T follicular helper cell (primary cell): ENCODE measurements around the gene SPHK2.
"Not testable (repeated sequence)": the region's sequence is repeated elsewhere in the genome, so short reads cannot be mapped to it uniquely, and the experiment has no call there.

Experiments used
- DNase-seq: peaks from one replicate; pipeline ENCODE4 v3.0.0-alpha.2; 2020; ENCODE audit warnings: low read depth

The SPHK2 gene

DNA sequence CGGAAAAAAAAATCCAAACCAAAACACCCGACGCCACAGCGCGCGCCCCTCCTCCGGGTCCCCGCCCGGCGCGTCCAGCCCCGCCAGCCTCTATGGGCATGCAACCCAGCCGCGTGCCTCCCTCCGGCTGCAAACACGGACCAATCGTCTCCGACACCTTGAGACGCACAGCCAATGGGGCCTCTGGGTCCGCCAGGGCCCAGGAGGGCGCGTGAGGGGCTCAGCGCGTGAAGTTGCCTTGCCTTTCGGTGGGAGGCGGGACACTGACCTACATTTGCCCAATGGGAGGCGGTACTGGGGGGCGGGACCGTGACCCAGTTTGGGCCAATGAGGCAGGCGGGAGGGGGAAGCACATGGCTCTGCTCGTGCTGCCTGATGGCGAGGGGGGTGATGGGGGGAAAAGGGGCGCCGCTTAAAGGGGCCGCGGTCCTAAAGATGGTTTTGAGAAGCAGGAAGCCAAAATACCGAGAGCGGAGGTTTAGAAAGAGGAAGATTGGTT, 18.2 kb downstream of the SPHK2 start:
- DNase-seq: peak; percentile 99

DNA sequence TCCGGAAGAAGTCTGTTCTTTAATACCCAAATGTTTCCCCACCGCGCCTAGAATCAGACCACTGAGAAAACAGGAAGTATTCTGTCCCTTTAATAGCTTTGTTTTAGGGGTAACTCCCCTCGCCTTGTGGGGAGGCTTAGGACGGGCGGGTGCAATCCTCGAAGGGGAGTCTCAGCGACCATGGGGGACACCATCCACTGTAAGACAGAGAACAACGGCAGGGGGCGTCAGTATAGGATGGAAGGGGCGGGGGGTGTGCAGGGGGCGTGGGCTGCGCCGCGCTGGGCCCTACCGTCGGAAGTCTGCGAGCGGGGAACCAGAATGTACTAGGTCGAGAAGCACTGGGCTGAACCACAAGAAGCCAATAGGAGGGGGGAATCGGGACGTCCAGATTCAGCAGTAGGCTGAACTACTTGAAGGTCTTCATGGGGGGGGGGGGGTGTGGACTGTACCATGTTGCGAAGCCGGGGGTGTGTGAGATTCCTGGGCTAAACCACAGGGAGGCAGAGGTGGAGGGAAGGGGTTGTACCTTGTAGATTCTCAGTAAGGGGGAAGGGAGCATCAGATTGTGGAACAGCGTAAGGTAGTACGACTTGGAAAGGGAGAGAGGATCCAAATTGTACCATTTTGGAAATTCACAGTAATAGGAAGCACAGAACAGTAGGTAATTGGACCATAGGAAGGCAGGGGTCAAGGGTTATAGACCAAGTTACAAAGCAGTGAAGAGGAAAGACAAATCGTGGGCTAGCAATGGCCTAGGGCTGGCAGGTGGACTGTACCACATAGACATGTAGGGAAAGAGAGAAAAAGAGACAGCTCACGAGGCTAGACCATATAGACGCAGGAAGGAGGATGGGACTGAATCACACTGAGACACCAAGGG, 18.9 kb downstream of the SPHK2 start:
- DNase-seq: peak; percentile 83

DNA sequence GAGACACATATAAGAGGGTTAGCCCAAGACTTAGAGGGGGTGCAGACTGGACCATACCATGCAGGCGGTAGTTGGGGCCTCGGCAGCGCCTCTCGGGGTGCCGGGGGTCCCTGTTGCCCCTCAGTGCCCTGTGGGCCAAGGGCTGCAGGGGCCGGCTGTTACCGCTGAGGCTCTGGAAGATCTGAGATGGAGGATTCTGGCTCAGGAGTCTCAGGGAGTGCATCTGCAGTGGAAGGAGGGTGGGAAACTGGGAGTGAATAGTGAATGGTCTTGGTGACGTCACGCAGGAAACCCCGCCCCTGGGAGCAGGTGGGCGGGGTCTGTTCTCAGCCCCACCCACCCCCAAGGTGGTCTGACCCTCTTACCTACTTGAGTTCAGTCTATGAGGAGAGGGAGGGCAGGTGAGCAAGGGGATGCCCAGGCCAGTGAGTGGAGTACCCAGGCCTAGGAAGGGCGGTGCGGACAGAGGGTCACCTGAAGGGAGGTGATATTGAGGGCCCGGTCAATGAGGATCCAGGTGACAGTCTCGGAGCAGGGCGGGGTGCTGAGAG, 19.6 kb downstream of the SPHK2 start:
- DNase-seq: no peak

DNA sequence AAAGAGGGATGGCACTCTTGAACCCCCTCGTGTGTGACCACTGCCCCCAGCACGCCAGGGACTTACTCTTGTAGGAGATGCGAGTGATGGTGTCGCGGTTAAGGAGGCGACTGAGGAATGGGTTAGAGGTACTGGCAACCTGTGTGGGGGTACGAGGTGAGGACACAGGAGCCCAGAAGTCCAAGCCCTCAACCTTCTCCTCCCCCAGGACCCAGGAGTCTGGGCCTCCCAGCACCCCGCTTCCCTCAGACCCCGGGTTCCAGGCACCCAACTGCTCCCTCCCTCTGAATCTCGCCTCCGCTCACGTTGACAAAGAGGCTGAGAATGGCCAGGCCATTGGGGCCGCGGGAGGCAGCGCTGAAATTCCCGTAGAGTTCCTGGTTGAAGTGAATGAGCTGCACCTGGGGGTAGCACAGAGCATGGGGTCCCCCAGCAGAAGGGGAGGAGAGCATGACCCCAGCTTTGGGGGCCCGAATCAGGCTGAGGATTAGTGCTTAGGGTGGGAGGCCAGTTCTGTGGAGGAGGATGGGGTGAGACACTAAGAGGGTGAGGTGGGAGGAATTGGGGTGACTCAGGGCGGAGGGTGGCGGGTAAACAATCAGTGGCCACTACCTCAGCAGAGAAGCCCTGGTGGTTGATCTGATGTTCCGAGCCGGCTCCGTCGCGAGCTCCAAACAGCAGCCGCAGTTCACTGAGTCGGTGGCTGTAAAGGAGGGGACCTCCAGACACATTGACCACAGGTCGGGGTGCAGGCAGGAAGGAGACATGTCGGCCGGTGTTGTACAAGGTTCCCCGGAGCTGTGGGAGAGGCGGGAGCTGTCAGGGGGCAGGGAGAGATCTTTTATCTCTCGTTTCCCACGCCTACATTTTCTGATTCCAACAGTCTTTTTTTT, 20.4 kb downstream of the SPHK2 start:
- DNase-seq: no peak

DNA sequence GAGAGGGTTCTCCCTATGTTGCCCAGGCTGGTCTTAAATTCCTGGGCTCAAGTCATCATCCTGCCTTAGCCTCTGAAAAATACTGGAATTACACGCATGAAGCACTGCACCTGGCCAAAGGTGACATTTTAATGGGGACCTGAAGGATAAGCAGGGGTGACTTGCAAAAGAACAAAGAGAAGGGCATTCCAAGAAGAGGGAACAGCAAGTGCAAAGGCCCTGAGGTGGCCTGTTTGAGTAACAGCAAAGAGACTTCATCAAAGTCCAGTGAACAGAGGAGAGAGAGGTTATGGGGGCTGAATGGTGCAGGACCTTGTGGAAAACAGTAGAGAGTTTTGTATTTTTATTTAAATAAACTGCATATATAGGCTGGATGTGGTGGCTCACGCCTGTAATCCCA, 22.5 kb downstream of the SPHK2 start:
- DNase-seq: no peak

DNA sequence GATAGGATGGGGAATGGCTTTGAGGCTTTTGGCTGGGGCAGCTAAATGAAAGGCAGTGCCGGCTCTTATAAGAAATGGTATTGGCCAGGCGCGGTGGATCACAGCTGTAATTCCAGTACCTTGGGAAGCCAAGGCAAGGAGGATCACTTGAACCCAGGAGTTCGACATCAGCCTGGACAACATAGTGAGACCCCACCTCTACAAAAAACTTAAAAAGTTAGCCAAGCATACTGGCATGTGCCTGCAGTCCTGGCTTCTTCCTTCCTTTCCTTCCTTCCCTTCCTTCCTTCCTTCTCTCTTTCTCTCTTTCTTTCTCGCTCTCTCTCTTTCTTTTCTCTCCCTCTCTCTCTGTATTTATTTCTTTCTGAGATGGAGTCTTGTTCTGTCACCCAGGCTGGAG, 23.6 kb downstream of the SPHK2 start:
- no peak for DNase-seq

DNA sequence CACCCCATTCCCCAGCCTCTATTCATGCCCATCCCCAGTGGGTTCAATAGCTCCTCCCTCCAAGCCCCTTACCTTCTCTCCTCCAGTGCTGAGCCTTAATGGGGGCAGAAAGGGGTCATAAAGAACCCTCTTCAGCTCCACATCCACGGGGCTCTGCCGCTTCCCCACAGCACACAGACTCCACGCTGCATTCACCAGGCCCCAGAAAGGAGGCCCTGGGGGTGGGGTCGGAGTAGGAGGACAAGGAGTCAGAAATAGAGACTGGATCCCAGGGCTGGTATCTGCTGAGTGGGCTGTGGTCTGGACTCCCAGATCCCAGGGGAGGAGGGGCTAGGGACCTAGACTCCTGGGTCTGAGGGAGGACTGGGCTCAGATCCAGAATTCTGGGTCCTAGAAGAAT, 25.0 kb downstream of the SPHK2 start:
- DNase-seq: no peak

DNA sequence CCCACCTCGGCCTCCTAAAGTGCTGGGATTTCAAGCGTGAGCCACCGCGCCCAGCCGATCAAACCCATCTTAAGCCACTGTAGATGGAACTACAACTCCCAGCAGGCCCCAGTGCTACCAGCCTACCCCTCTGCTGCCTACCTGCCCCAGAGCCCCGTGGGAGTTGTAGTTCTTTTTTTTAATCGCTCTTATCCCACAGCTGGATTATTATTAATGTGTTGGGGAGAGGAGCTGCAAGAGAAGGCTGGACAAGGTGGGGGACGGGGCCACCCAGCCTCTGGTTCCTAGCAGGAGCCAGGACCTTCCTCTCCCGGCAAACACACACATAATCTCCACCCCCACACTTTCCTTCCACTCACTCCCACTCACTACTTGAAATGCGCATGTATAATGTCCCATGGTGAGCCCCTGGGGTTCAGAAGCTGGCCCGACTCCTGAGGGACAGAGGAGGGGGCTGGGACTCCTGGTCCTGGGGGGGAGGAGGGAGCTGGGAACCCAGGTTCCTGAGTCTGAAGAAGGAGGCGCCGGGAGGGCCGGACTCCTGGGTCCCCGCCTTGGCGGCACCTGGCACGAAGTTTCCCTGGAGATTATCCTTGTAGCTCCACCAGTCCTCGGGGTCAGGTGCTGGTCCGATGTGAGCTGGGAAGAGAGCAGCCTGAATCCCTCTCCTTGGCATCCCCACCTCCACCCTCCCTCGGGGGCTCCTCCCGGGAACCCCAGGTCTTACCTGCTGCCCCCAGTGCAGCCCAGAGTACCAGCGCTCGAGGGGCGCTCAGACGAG, 25.7 kb downstream of the SPHK2 start:
- DNase-seq: peak; percentile 62

DNA sequence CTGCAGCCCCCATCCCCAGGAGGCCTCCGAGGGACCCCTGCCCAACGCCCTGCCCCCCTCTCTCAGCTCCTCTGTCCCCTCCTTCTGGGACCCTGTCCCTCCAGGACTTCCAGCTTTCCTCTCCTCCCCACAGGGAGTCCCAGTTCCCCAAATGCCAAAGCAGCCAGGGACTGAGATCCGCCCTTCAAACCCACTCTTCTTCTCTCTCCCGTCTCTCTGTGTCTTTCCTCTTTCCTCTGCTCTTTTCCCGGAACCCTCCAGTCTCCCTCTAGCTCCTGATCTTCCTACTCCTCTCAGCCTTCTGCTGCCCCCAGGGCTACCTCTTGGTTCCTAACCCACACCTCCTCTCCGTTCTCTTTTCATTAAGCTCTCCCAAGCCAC, 26.3 kb downstream of the SPHK2 start:
- no peak for DNase-seq

DNA sequence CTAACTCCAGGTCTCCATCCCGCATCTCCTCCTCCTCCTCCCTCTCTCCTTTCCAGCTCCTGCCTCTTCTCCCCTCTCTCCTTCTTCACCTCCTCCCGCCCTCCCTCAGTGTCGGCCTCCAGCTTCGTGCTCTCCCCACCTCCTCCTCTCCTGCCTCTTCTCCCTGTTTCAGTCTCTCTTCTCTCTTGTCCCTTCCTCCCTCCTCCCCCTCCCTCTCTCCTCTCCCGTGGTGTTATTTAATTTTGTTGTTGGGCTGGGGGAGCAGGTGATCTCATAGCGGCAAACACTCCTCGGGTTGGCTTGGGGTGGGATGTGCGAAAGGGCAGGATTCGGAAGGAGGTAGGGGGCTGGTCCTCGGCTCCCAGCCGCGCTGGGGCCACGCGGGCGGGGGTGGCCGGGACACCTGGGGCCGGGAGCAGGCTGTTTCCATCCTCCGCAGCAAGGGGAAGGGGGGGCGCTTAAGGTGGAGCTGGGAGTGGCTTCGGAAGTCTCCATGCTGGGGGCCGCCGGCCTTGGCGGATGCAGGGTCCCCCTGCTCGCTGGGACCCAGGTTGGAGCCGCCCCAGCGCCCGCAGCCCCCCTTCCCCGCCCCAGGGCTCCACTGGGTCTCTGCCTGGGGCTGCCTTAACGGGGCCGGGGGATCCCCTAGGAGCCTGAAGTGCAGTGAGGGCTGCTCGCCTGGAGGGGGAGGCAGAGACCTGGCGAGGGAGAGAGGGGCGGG, 26.9 kb downstream of the SPHK2 start, which contains the start of gene CA11:
Gene CA11 (minus strand): TSS at position 187 of the 721 bp plus-strand sequence. CDS start 555 bp downstream, outside the sequence.
- peak; percentile 91 for DNase-seq

DNA sequence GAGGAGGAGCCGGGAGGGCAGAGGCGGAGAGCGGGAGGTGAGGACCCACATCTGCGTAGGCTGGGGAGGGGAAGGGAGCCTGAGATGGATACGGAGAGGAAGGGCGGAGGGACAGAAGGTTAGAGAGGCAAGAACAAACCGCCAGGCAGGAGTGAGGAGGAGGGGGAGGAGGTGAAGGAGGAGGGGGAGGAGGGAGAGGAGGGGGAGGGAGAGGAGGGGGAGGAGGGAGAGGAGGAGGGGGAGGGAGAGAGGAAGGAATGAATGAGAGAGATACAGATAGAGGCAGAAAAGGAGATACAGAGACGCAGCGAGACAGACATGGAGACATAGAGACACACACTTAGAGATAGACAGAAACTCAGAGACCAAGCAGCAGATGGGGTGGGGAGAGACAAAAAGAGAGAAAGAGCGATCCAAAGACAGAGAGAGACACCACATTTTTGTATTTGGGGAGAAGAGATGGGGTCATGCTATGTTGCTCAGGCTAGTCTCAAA, 27.5 kb downstream of the SPHK2 start:
- DNase-seq: no peak

DNA sequence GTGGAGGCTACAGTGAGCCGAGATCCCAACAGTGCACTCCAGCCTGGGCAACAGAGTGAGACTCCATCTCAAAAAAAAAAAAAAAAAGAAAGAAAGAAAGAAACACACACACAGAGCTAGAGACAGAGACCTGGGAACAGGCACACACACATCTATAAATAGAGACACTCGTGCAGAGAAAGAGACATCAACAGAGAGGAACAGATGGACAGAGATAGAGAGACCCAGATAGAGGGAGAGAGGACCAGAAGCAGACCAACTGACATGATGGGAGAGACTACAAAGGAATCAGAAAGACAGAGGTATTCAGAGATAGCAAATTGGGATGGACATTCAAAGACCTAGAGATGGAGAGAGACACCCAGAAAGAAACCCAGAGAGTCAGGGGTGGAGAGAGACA, 28.8 kb downstream of the SPHK2 start:
- no peak for DNase-seq

DNA sequence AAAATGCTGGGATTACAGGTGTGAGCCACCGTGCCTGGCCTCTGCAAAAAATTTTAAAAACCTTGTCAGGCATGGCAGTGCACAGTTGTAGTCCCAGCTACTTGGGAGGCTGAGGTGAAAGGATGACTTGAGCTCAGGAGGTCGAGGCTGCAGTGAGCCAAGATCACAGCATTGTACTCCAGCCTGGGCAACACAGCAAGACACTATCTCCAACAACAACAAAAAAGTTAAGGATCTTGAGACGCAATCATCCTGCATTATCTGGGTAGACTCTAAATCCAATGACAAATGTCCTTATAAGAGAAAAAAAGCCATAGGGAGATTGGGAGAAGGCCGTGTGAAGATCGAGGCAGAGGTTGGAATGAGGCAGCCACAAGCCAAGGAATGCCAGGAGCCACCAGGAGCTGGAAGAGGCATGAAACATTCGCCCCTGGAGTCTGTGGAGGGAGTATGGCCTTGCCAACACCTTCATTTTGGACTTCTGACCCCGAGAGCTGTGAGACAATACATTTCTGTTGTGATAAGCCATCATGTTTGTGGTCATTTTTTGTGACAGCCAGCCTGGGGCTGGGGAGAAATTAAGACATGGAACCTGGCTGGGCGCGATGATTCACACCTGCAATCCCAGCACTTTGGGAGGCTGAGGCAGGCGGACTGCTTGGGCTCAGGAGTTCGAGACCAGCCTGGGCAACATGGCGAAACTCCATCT, 31.8 kb downstream of the SPHK2 start:
- no peak for DNase-seq

DNA sequence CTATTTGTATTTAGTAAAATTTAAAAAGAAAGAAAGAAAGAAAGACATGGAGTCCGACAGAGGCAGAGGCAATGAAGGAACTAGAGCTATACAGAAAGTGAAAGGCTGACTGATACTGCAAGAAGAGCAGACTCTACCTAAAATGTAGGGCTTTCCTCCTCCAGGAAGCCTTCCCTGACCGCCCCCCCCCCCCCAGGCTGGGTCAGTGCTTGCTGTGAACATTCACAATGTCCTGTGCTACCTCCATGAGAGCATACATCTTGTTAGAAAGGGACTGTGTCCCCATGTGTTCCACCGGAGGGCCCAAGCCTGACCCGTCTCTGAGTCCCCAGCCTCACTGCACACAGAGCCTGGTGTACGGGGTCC, 32.4 kb downstream of the SPHK2 start:
- DNase-seq: no peak

DNA sequence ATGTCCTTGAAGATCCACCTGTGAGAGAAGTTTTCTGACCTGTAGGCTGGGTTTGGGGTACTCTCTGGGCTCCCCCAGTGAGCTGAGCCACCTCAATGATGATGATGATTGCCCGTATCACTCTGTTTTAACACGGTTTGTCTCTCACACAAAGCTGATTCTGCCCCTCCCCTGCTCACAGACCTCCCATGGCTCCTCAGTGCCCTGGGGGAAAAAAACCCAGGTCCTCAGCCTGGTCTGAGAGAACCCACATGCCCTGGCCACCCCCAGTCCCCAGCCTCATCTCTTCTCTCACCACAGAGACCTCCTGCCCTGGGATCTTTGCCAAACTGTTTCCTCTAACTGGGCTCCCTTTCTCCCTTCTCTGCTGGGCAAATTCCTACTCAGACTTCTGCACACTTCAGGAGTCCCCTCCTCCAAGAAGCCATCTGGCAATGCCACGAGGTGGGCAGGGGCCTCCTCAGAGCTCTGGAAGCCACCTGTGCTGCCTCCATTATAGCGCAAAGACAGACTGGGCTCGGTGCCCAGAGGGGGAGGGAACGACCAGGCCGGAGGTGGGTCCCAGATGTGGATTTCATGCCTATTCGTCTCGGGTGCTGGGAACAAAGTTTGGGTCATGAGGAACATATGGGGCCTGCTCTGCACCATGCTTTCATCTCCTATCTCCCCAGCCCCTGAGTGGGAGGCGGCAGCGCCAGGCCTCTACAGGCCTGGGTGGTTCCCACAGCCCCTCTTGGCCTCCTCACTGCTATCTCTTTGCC, 35.2 kb downstream of the SPHK2 start:
- DNase-seq: no peak

DNA sequence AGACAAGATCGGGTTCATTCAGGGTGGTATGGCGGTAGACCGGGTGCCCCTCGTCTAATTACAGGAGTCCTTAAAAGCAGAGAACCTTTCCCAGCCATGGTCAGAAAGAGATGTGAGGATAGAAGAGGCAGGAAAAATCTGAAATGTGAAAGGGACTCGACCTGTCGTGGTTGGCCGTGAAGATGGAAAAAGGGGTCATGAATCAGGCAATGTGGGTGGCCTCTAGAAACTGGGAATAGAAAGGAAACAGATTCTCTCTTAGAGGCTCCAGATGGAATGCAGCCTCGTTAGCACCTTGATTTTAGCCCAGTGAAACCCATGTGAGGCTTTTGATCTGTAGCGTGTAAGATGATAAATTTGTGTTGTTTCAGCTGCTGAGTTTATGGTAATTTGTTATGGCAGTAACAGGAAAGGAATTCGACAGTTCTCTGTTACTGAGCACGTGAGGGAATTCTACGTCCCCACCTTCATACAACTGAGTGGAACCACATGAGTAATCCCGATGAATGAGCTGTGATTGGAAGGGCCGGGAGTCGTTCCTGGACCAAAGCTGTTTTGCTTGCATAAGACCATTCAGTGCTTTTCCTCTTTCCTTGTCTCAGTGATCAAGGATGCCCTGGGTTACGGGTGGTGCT, 37.7 kb downstream of the SPHK2 start:
- no peak for DNase-seq

DNA sequence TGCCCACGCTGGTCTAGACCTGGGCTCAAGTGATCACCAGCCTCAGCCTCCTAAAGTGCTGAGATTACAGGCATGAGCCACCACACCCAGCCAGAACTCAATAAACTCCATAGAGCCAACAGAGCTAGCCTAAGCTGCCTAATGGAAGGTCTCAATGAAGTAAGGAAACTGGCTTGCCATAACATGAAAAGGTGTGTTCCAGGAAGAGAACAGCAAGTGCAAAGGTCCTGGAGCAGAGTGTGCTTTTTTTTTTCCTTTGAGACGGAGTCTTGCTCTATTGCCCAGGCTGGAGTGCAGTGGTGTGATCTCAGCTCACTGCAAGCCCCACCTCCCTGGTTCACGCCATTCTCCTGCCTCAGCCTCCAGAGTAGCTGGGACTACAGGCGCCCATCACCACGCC, 38.5 kb downstream of the SPHK2 start:
- not testable (repeated sequence) for DNase-seq

DNA sequence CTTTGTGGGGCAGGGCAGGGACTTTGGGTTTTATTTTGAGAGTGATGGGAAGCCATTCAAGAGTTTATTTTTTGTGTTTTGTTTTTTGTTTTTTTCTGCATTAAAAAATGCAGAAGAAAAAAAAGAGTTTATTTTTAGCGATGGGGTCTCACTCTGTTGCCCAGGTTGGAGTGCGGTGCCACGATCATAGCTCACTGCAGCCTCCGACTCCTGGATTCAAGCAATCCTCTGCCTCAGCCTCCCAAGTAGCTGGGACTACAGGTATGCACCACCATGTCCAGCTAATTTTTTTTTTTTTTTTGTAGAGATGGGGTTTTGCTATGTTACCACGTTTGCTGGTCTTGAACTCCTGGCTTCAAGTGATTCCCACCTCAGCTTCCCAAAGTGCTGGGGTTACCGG, 39.2 kb downstream of the SPHK2 start:
- DNase-seq: no peak

DNA sequence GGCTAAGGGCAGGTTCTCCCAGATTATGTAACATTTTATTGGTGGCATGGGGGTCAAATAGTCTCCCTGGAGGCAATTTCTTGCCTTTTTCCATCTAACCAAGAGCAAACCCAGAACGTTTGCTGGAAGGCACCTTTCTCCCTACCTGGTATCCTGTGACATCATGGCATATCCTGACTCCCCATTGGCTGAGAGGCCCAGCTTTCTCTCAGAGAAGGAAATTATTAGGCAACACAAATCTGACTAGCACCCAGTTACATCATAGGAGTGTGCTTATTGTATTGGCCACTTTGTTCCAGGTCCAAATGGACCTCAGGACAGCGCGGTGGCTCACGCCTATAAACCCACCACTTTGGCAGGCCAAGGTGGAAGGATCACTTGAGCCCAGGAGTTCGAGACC, 40.5 kb downstream of the SPHK2 start:
- no peak for DNase-seq
